Right atrium auricular region (tissue), 2 donors: Measurements from ENCODE around the gene AQP12A. TPM values are rescaled to one million over a fixed set of nuclear protein-coding genes. Genes with fewer than 3 reads are reported as not detected.

ENCODE experiments used
- DNase-seq: peaks from one replicate; pipeline ENCODE4 v3.0.0-alpha.2; 2019; ENCODE audit warnings: low spot score
- H3K27ac ChIP-seq, 2 donors: fragments of 200-600 bp; sonication (generic); 1 replicate in 1 of 2; 2 replicates in 1 of 2; pipeline ENCODE4 v1.5.1; 2016 to 2019
- H3K27me3 ChIP-seq, 2 donors: fragments of 200-600 bp; sonication (generic); one replicate each; pipeline versions ENCODE4 v1.5.1 to v1.6.0; 2017 to 2019
- H3K36me3 ChIP-seq: fragments of 200-600 bp; sonication (generic); one replicate; pipeline ENCODE4 v1.5.1; 2016
- H3K4me1 ChIP-seq, 2 donors: fragments of 200-600 bp; sonication (generic); one replicate each; pipeline versions ENCODE4 v1.5.1 to v1.6.0; 2017 to 2019
- H3K4me3 ChIP-seq, 2 donors: fragments of 200-600 bp; sonication (generic); 1 replicate in 1 of 2; 2 replicates in 1 of 2; pipeline ENCODE4 v1.5.1; 2017 to 2019; ENCODE audit warnings: mild to moderate bottlenecking in 1 of 2, moderate library complexity in 1 of 2
- H3K9me3 ChIP-seq, 2 donors: fragments of 200-600 bp; sonication (generic); one replicate each; pipeline ENCODE4 v1.5.1; 2019
- total RNA-seq, 2 donors: library from RNA; depleted of rRNA; stranded (reverse); fragments of >200 nt; gene quantifications; one replicate each; pipeline ENCODE4 v1.1.0, GENCODE V29; 2016
- TF ChIP-seq, protein P1 (sequence below), 2 donors: fragments of 200-600 bp; sonication (generic); IDR thresholded peaks; one replicate each; pipeline ENCODE4 v1.5.1; 2019; ENCODE audit warnings: antibody characterized with exemption in 2 of 2

The AQP12A gene
- total RNA-seq, 2 donors from 2014 or later: not detected

GRCh38 chr2:240725266-240725665 lies 33.6 kb downstream of the AQP12A start:
- Histone ChIP-seq H3K27me3 (no peaks in the 10 kb centered on the region), H3K36me3 (no peaks in the 10 kb centered on the region), H3K27ac (no peak overlapping the region), H3K9me3 (no peaks in the 10 kb centered on the region), H3K4me3 (no peak overlapping the region), H3K4me1 (no peaks in the 10 kb centered on the region)
- DNase-seq: no peak
- TF ChIP-seq, protein P1, sequence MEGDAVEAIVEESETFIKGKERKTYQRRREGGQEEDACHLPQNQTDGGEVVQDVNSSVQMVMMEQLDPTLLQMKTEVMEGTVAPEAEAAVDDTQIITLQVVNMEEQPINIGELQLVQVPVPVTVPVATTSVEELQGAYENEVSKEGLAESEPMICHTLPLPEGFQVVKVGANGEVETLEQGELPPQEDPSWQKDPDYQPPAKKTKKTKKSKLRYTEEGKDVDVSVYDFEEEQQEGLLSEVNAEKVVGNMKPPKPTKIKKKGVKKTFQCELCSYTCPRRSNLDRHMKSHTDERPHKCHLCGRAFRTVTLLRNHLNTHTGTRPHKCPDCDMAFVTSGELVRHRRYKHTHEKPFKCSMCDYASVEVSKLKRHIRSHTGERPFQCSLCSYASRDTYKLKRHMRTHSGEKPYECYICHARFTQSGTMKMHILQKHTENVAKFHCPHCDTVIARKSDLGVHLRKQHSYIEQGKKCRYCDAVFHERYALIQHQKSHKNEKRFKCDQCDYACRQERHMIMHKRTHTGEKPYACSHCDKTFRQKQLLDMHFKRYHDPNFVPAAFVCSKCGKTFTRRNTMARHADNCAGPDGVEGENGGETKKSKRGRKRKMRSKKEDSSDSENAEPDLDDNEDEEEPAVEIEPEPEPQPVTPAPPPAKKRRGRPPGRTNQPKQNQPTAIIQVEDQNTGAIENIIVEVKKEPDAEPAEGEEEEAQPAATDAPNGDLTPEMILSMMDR (IDR thresholded peaks at IDR 0.05): no peak

GRCh38 chr2:240725671-240726070 lies 34.0 kb downstream of the AQP12A start:
- no peak overlapping the region for H3K27ac ChIP-seq
- no peaks in the 10 kb centered on the region for H3K27me3 ChIP-seq
- no peaks in the 10 kb centered on the region for H3K9me3 ChIP-seq
- no peaks in the 10 kb centered on the region for H3K4me1 ChIP-seq
- no peaks in the 10 kb centered on the region for H3K36me3 ChIP-seq
- no peak for DNase-seq
- TF ChIP-seq, protein P1 (IDR thresholded peaks at IDR 0.05): no peak
- no peak overlapping the region for H3K4me3 ChIP-seq

- TF ChIP-seq, protein P1 (IDR thresholded peaks at IDR 0.05): no peak
- Histone ChIP-seq H3K4me3 (no peak overlapping the region), H3K9me3 (no peaks in the 10 kb centered on the region), H3K36me3 (no peaks in the 10 kb centered on the region), H3K27ac (no peak overlapping the region), H3K27me3 (no peaks in the 10 kb centered on the region), H3K4me1 (no peaks in the 10 kb centered on the region)
- no peak for DNase-seq
These were observed 35.2 kb downstream of the AQP12A start for GRCh38 chr2:240726876-240727275.

GRCh38 chr2:240727439-240727838 lies 35.8 kb downstream of the AQP12A start:
- no peak for DNase-seq
- TF ChIP-seq, protein P1 (IDR thresholded peaks at IDR 0.05): no peak
- no peaks in the 10 kb centered on the region for H3K27me3 ChIP-seq

DNA sequence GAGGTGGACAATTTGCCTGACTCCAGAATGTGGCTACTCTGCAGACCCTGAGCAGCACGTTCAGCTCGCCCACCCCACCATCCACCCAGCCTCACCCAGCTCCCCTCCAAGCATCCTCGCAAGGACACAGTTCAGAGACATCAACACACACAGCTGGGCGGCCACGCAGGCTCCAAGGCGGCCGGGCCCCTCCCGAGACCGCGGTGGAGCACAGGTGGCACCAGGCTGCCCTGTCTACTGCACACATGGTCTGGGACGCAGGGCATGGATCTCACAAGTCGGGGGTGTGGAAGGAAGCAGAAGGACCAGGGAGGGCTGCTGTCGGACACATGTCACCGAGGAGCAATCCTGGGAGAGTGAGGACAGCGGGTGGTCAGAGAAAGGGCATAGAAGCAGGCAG lies 36.2 kb downstream of the AQP12A start:
- DNase-seq: no peak
- H3K27ac ChIP-seq: no peak overlapping the region
- H3K4me1 ChIP-seq: no peaks in the 10 kb centered on the region
- H3K4me3 ChIP-seq: no peak overlapping the region
- H3K27me3 ChIP-seq: no peaks in the 10 kb centered on the region
- no peaks in the 10 kb centered on the region for H3K36me3 ChIP-seq
- TF ChIP-seq, protein P1 (IDR thresholded peaks at IDR 0.05): no peak
- H3K9me3 ChIP-seq: no peaks in the 10 kb centered on the region

More at GRCh38 chr2:240727439-240727838, 35.8 kb downstream of the AQP12A start:
- Histone ChIP-seq H3K4me1 (no peaks in the 10 kb centered on the region), H3K36me3 (no peaks in the 10 kb centered on the region), H3K4me3 (no peak overlapping the region), H3K9me3 (no peaks in the 10 kb centered on the region), H3K27ac (no peak overlapping the region)

GRCh38 chr2:240728361-240728760 lies 36.7 kb downstream of the AQP12A start:
- H3K27me3 ChIP-seq: no peaks in the 10 kb centered on the region
- H3K4me1 ChIP-seq: no peaks in the 10 kb centered on the region
- no peak overlapping the region for H3K4me3 ChIP-seq
- no peak overlapping the region for H3K27ac ChIP-seq
- no peaks in the 10 kb centered on the region for H3K36me3 ChIP-seq
- no peak for DNase-seq
- TF ChIP-seq, protein P1 (IDR thresholded peaks at IDR 0.05): no peak
- H3K9me3 ChIP-seq: no peaks in the 10 kb centered on the region
